Putamen (tissue), 1 donor: ENCODE measurements around the gene BAIAP2L2.
A peak's percentile ranks its signal among the peaks of the same experiment; 100 is the strongest.

ENCODE experiments used
- DNase-seq: peaks from one replicate; pipeline ENCODE4 v3.0.0-alpha.2; 2016; ENCODE audit warnings: low spot score

The BAIAP2L2 gene

GRCh38 chr22:38067761-38068360, 42.6 kb downstream of the BAIAP2L2 start:
- DNase-seq: no peak

DNA sequence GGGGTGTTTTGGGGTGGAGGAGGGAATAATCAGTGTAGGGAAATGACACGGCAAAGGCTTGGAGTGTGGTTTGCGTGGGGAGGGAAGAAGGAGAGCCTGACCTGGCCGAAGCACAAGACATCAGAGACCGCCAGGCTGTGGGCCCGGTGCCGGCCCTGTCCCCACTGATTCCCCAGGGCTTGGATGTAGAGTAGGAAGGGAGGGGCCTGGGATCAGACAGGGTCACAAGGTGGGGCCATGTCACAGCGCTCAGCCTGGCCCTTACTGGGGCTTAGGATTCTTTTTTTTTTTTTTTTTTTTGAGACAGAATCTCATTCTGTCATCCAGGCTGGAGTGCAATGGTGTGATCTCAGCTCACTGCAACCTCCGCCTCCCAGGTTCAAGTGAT, 43.5 kb downstream of the BAIAP2L2 start:
- no peak for DNase-seq

GRCh38 chr22:38066381-38067027, 44.0 kb downstream of the BAIAP2L2 start:
- no peak for DNase-seq

DNA sequence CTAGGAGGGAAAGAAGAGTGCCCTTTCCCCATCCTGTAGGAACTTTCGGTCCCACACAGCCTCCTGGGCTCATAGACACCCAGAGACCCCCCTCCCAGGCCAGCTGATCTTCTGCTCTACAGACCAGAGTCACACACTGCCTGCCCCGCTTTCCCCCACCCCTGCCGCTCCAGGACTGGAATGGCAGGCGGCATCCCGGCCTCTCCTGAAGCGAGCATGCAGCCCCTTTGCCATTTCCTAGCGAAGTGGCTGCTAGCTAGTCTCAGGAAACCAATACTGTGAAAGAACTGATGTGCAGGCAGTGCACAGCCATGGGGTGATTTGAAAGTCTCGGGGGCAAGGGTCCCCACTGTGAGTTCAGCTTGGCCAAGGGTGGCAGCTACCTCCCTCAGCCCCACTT, 44.9 kb downstream of the BAIAP2L2 start:
- DNase-seq: no peak

- peak; percentile 84 for DNase-seq
These were observed 47.7 kb downstream of the BAIAP2L2 start for GRCh38 chr22:38062791-38063190.

DNA sequence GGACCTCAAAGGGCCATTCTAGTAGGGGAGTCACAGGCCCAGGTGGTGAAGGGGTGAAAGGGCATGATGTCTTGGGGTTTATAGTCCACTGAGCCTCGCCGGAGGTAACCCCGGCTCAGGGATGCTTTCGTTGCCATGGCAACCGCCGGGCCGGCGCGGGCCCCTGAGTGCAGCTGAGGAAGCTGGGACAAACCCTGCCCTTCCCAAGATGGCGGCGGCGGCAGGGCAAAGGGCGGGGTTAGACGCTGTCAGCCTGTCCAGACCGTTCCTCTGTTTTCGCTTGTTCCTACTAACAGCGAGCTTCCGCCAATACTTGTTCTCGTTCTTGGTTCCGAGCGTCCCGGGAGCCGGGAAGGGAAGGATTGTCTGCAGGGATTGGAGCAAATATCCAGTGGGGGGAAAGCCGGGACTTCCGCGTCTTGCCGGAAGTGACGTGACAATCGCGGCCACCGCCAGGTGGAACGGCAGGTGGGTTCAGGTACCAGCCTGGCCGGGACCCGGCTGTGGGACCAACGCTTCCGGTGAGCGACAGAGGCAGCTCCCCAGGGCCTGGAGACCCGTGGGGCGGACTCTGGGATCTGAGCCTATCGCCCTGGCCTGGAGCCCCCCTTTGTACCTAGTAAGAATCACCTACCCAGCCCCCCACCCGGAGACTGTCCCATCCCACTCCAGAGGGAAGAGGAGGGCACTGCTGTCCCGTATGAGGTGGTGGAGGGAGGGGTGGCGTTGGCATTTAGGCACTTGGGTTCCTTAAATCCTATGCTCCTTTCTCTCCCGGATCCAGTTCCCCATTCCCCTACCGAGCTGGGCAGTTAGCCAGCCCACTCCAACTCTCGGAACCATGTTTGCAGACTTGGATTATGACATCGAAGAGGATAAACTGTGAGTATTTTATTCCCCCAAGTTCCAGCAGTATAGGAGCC, 53.3 kb downstream of the BAIAP2L2 start, which contains the start of gene PICK1:
TSS of gene PICK1 (plus strand) at position 436 of the 923 bp plus-strand sequence. CDS start at position 842, 406 bp downstream.
- peak; percentile 97 for DNase-seq

GRCh38 chr22:38051900-38052862, 58.3 kb downstream of the BAIAP2L2 start:
- DNase-seq: peak; percentile 89

- DNase-seq: no peak
These were observed 59.2 kb downstream of the BAIAP2L2 start for GRCh38 chr22:38051261-38051660.

DNA sequence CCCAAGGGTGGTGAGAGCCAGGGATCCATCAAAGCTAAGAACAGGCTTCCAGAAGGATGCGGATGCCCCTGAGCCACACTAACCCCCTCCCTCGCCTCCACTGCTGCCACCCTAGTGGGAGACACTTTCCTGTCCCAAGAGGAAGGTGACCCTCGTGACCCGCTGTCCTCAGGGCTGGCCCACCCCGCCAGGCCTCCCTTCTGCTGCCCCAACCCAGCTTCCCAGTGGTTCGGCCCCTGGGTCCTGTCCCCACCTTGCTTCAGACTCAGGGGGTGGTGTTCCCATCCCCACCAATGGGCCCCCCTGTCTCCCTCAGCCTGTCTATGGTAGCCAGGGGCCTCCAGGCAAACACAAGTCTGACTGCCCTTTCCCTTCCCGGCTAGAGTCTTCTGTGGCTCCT, 59.8 kb downstream of the BAIAP2L2 start:
- DNase-seq: no peak

- peak; percentile 90 for DNase-seq
These were observed 60.5 kb downstream of the BAIAP2L2 start for GRCh38 chr22:38049812-38050619.

DNA sequence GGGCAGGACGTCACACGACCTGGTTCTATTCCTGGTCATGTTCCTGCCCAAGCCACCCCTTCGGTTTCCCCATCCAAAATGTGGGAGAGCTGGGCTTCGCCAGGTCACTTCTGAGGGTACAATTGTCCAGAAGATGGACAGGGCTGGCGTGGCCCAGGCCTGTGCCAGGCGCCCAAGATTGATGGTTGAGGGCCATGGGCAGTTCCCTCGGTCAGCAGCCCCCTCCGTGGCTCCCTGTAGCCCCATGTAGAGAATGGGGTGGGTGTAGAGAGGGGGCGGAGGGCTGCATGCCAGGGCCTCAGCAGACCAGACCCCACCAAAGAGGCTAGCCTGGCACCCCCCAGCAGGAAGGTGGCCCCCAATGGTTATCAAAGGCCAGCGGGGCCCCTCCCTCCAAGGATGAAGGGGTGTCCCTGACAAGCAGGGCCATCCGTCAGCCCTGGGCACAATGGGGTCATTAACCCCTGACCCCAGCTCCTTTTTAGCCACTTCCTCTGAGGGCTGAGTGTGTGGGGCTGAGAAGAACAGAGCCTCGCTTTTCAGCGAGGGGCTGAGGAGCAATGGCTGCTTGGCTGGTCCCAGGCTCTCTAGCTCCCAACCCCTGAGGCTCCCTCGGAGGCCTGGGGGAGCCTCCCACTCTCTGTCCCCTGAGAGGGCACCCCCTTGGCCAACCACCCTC, 64.3 kb downstream of the BAIAP2L2 start:
- DNase-seq: no peak

DNA sequence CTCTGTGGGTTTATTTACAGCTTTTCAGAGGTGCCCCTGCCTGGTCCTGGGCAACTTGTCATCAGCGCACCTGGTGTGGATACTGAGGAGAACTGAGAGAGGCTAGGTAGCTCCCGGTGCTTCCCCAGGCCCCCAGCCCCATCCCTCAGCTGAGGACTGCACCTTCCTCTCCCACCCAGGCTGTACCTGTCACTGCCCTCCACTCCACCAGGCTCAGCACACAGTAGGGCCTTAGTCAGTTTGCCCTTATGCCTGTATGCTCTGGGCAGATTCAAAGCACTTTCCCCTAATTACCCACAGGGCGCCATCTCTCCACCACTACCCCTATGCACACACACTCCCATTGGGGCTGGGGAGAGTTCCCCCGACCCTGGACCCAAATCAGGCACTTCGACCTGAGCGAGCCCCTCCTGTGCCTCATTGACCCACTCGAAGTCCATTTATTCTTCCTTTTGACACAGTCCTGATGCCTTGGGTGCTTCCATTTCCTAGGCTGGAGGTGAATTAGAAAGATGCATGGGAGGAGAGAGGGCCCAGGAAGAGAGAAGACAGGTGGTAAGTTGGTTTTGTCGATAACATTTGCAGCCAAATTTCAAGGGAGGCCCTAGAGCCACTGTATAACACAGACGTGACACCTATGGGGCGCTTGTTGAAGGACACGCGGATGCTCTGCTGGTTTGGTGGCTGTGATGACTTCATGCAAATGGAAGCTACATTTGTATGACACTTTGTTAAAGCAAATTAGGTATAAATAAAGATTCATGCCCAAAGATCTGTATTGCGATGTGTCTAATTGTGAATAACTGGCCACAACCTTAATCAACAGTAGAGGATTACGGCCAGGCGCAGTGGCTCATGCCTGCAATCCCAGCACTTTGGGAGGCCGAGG, 67.1 kb downstream of the BAIAP2L2 start:
- DNase-seq: no peak

- DNase-seq: no peak
These were observed 68.0 kb downstream of the BAIAP2L2 start for GRCh38 chr22:38042488-38042790.

DNA sequence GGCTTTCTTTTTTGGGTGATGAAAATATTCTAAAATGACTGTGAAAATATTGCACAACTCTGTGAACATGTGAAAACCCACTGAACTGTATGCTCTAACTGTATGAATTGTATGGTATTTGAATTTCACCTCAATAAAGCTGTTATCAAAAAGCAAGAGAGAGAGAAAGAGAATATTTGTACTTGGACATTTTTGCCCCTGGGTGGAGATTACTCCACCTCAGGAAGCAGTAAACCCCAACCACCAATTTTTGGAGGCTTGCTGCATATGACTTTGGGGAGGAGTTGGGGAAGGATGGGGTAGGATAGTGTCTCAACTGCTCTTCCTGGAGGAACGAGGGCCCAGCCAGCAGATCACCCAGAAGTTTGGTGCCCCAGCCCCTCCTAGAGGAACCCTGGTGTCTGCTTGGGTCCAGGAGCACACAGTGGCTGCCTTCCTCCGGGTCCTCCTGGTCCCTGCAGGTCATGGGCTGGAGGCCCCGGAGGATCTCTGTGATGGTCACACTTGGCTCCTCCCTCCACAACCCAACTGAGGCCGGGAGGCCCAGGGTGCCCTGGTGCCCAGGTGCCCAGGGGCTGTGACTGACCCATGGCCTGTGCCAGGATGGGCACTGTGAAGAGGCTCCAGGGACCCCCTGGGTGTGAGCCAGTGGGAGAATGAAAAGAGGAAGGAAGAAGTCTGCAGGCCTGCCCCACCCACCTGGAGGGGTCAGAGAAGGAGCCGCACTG, 68.6 kb downstream of the BAIAP2L2 start:
- DNase-seq: no peak

GRCh38 chr22:38040953-38041759, 69.3 kb downstream of the BAIAP2L2 start:
- DNase-seq: no peak

GRCh38 chr22:38038890-38039812, 71.3 kb downstream of the BAIAP2L2 start:
- DNase-seq: no peak

DNA sequence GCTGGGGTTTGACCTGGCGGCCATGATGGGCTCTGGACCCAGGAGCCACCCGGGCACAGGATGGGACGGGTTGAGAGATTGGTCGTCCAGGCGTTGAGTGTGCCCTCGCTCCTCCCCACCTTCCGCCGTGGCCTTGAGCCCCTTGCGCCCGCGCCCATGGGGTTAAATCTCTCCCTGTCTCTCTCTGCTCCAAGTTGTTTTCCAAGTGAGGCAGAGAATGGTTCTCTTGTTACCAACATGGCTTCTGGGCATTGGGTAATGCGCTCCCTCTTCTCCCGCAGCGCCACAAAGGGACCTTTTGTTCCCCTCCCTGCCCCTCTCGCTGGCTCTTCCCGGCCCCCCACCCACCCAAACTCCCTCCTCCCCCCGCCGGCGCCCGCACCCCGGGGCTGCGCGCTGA, 72.1 kb downstream of the BAIAP2L2 start:
- peak; percentile 95 for DNase-seq
